Embryonic facial prominence (tissue), 1 donor: ENCODE measurements around the gene HIVEP1.
"Not testable (repeated sequence)": the region's sequence is repeated elsewhere in the genome, so short reads cannot be mapped to it uniquely, and the experiment has no call there.

ENCODE experiments used
- DNase-seq: peaks from one replicate; pipeline ENCODE4 v3.0.0-alpha.2; 2016; ENCODE audit errors: extremely low spot score

HIVEP1 gene

GRCh38 chr6:12084681-12085080 is 72.6 kb downstream of the HIVEP1 start:
- DNase-seq = no peak

DNA sequence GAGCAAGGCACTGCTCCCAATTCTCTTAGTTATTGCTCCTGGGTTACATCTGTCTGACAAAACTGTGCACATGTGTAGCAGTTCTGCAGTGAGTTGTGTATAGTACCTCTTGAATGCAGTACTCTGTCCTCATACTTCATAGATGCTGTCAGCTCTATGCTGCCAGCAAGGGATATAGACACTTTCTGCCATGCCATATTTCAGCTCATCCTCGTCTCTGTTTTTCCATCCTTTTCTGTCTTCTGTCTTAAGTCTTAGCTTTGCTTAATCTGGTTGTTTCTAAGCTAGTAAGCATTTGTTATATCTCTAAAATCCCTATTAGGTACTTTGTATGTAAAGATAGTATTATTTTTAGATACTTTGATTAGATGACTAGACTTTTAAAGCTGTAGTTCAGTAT is 76.4 kb downstream of the HIVEP1 start:
- DNase-seq = no peak

DNA sequence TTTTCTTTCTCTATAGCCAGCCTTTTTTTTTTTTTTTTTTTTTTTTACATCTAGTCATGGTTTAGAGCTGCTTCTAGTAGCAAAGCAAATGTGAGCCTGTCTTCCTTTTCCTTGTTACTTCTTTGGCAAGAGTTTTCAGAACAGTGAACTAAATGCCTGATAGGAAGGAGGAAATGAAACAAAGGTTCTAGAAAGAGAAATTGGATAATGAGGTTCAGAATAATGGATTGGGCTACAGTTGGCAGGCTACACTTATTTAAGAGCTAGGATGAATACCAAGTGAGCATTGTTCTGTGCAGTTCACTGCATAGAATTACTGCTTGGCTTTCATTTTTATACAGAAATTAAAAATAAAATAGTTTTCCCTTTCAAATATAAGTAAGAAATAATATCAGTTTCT is 78.6 kb downstream of the HIVEP1 start:
- DNase-seq = no peak

DNA sequence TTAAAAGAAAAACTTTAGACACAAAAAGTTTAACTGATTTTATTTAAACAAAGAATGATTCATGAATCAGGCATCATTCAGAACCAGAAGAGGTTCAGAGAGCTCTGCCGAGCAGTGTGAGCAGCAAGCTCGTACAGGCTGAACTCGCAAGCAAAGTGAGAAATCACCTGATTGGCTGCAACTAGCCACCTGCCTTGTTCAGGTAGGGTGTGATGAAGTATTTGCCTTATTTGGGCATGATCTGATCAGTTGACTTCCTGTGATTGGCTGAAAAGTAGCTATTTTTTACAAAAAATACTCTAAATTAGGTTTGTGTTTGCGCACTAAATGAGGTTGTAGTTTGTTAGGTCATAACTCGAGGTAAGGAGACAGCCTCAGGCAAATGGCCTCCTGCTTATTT is 80.7 kb downstream of the HIVEP1 start:
- no peak for DNase-seq

DNA sequence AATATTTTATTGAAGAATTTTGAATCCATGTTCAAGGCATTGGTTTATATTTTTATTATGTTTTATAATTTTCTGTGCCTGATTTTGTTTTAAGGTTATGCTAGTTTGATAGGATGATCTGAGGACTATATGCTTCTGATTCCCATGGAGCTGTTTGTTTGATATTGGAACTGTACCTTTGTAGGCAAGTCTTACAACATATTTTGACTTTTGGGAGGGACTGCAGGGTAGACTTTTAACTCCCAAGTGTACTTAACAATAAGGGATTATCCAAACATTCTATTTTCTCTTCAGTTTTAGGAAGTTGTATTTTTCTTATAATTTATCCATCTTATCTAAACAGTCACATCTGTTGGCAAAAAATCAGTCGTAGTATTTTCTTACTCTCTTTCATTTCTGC is 82.6 kb downstream of the HIVEP1 start:
- no peak for DNase-seq

DNA sequence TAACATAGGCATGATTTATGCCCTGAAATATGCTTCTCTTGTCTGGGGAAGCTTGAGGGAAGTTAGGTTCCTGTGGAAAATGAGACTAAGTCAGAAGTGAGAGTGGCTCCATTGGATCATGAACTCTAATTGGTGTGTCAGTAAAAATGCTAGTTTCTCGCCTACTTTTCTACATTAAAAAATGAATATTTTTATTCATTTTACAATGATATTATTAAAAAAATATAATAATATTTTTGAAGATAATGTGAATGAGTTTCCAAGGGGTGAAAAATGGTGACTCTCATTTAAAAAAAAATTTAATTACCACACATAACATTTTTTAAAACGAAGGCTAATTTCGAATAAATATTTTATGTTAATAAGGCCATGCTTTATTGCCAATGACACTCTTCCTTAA is 84.2 kb downstream of the HIVEP1 start:
- no peak for DNase-seq

DNA sequence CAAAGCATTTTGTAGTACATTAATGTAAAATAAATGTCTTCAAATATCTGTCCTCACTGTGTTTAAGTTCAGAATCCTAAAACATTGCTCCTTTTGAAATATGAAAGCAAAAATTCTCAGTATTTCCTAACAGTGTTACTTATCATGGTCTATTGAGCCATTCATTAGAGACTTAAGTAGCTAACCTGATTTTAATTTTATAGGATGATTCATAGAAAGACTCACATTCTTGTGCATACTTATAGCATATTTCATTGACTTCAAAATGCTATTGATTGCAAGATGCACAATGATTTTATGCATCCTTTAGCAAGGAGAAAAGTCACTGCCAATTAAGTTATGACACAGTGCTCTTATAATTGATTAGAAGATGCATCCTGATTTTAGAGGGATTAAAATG is 85.7 kb downstream of the HIVEP1 start:
- DNase-seq = no peak

DNA sequence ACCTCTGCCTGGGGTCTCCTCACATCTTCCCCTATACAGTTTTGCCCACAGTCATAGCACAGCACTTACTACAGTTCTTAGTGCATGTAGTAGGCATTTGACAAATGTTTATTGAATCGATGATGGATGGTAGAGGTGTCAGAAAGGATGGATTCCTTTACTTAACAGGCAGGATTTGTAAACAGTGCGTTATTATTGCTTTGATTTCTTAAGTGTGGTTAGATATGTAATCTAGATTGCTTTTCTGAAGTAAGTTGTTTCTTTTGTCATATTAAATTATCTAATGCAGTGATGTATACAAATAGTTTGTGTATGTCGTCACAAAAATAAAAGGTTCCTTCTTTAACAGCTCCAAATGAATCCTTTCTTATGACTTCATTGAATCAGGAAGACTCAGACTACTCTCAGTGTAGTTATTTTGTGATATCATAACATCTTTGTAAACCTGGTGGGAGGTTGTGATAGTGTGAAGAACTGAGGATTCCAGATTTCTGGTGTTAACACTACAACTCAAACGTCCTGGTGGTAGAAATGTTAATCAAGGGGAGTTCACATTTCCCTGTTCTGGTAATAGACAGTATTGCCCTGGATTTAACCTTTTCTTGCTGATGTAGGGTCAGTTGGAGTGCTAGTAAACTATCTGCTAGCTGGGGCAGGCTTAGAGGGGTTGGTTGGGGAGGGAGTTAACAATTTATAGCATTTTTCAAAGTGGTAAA is 87.7 kb downstream of the HIVEP1 start:
- DNase-seq = no peak

DNA sequence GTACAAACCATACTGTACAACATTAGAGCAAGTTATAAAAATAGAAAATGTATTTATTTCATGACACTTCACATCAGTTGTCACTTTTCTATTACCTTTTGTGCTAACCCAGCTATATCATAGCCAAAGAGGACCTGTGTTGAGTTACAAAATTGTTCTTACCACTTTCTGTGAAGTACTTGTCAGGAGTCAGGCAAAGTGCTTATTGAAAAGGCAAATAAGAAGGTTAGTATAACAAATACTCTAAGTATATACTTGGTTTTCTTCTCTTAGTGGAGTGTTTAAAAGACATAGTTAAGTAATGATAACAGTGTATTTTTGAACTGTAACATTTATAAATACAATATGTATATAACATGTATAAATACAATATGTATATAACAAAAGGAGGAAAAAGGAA is 88.9 kb downstream of the HIVEP1 start:
- no peak for DNase-seq

DNA sequence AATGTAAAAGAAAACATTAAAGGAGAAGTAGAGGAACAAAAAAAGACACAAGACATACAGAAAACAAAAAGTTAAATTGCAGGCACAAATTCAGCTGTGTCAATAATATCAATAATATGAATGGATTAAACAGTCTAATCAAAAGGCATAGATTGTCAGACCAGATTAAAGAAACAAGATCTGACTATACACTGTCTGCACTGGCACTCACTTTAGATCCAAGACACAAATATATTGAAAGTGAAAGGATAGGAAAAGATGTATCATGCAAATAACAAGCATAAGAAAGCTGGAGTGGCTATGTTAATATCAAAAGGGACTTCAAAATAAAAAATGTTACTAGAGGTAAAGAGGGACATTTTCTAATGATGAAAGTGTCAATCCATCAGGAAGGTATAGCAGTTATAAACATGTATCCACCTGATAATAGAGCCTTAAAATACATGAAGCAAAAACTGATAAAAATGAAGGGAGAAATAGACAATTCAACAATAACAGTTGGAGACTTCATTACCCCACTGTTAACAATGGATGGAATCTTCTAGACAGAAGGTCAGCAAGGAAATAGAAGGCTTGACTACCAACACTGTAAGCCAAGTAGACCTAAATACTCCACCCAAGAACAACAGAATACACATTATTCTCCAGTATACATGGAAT is 89.7 kb downstream of the HIVEP1 start:
- DNase-seq = no peak

GRCh38 chr6:12102350-12102749 is 90.2 kb downstream of the HIVEP1 start:
- DNase-seq = no peak

GRCh38 chr6:12103158-12103557 is 91.0 kb downstream of the HIVEP1 start:
- DNase-seq = no peak

DNA sequence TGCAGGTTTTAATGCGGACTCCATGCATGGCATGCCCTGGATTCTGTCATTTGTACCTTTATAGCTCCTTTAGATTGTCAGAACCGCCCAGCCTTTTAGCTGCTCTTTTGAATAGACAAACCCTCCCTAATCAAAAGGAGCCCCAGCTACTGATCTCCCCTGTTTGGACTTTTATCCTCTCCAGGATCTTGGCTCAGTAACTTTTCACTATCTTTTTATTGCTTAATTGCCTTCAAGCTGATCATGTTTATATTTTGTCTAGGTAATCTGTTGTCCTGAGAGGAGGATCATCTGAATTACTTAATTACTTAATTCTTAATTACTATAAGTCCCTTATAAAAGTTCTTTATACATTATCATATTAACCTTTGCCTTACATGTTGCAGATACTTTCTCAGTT is 93.2 kb downstream of the HIVEP1 start:
- no peak for DNase-seq

- DNase-seq = not testable (repeated sequence)
Measured at GRCh38 chr6:12108376-12108775, 96.3 kb downstream of the HIVEP1 start.

DNA sequence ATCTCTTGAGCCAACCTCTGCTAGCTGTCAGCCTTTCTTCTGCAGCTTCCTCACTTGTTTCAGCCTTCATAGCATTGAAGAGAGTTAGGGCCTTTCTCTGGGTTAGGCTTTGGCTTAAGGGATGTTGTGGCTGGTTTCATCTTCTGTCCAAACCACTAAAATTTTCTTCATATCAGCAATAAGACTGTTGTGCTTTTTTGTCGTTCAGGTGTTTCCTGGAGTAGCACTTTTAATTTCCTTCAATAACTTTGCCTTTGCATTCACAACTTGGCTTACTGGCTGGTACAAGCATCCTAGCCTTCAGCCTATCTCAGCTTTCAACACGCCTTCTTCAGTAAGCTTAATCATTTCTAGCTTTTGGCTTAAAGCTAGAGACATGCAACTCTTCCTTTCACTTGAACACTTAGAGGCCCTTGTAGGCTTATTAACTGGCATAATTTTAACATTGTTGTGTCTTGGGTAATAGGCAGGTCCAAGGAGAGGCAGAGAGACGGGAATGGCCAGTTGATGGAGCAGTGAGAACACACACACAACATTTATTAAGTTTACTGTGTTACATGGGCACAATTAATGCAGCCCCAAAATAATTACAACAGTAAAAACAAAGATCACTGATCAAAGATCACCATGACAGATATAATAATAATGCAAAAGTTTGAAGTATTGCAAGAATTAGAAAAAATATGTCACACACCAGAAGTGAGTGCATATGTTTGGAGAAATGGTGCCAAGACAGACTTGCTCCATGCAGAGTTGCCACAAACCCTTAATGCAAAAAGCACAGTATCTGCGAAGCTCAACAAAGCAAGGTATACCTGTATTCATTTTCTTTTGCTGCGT is 98.6 kb downstream of the HIVEP1 start:
- DNase-seq = no peak

DNA sequence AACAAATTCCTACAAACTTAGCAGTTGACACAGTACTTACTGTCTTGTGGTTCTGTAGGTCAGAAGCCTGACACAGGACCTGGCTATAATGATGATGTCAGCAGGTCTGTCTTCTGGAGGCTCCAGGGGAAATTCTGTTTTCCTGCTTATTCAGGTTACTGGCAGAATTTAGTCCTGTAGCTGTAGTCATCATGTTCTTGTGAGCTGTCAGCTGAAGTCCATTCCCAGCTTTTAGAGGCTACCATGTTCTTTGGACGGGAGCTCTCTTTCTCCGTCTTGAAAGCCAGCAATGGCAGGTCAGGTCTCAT is 99.2 kb downstream of the HIVEP1 start:
- no peak for DNase-seq

DNA sequence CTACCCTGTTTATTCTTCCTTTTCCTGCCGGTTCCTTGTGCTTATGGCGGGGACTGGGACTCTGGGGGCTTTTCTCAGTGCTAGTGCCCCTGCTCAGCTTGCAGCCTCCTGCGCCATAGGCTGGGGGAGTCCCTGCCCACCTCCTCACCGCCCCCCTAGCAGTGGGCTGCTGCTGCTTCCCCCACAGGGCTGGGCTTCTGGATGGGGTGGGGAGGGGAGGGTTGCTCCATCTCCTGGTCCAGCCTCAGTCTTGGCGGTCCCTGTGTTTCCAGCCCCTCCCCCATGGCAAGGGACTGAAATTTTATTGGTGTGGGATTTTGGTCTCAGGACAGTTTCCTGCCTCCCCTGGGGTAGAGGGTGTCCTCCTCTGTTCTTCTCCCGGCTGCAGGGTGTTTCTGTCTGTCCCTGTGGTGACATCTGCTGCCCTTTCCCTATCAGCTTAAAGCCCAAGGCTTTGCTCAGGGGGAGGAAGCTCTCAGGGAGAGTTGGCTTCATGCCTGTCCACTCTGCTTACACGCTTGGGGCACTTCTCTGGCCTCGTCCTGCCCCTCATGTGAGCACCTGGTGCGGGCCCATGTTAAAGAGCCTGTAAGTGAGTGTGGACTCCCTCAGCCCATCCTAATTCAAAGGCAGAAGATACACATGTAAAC is 100.6 kb downstream of the HIVEP1 start:
- DNase-seq = no peak

GRCh38 chr6:12113190-12113577 is 101.1 kb downstream of the HIVEP1 start:
- no peak for DNase-seq

GRCh38 chr6:12114055-12114503 is 102.0 kb downstream of the HIVEP1 start:
- no peak for DNase-seq

DNA sequence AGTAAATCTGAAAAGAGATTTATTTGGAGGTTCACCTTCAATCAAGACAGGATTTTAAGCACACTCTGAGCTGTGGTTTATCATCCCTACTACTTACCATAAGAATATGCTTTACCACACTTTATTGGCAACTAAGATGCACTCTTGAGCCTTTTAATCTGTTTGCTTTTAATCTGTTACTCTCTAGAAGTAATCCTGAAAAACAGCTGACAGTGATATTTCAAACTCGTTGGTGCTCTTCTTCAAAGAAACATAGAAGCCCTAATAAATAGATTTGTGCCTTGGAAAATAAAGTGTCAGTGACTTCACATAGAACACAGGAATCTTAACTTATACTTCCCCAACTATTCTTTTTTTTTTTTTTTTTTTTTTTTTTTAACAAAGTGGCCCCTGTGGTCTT is 102.9 kb downstream of the HIVEP1 start:
- DNase-seq = no peak

- no peak for DNase-seq
Measured at GRCh38 chr6:12115492-12115891, 103.4 kb downstream of the HIVEP1 start.

GRCh38 chr6:12116264-12116800 is 104.2 kb downstream of the HIVEP1 start:
- no peak for DNase-seq
